Uterus (tissue), 2 donors: ENCODE results near the gene SLC5A4.

Experiments used
- CTCF ChIP-seq, 4 experiments: fragments of 200-600 bp in 2 of 4; fragments of 450-650 bp in 2 of 4; sonication (generic) in 2 of 4; IDR thresholded peaks; one replicate each; pipeline ENCODE4 v1.5.1; 2016 to 2019; ENCODE audit warnings: antibody characterized with exemption in 4 of 4, mild to moderate bottlenecking in 2 of 4, moderate library complexity in 1 of 4
- POLR2A ChIP-seq, 2 donors: fragments of 450-650 bp; IDR thresholded peaks; one replicate each; pipeline ENCODE4 v1.6.1; 2016; ENCODE audit warnings: antibody characterized with exemption in 2 of 2, mild to moderate bottlenecking in 1 of 2, moderate library complexity in 1 of 2

- TF ChIP-seq POLR2A (IDR thresholded peaks at IDR 0.05) = no peak
- TF ChIP-seq CTCF (IDR thresholded peaks at IDR 0.05) = no peak
Observed at GRCh38 chr22:32233091-32233490, 22.1 kb downstream of the SLC5A4 start.
